HG02798 (cell line): ENCODE data around the gene GLI1.

Source experiments
- ATAC-seq: cut with Tn5 transposase; IDR thresholded peaks from one replicate; pipeline ENCODE4 v1.9.1; 2021; ENCODE audit warnings: mild to moderate bottlenecking; ENCODE audit not compliant: unreplicated experiment, poor library complexity

The GLI1 gene

GRCh38 chr12:57473886-57474285 is 14.3 kb downstream of the GLI1 start:
- ATAC-seq, result no peak

GRCh38 chr12:57474430-57474829 is 14.8 kb downstream of the GLI1 start:
- no peak for ATAC-seq

GRCh38 chr12:57474862-57475261 is 15.3 kb downstream of the GLI1 start:
- no peak for ATAC-seq

GRCh38 chr12:57475271-57476161 is 15.9 kb downstream of the GLI1 start:
- ATAC-seq, result no peak

GRCh38 chr12:57476162-57476992 is 16.8 kb downstream of the GLI1 start:
- ATAC-seq, result no peak

- ATAC-seq, result no peak
These were observed 17.6 kb downstream of the GLI1 start for GRCh38 chr12:57476993-57477709.

- peak; percentile 53 for ATAC-seq
These were observed 18.4 kb downstream of the GLI1 start for GRCh38 chr12:57477710-57478681.

GRCh38 chr12:57479043-57479375 is 19.4 kb downstream of the GLI1 start:
- no peak for ATAC-seq

- ATAC-seq, result no peak
These were observed 20.0 kb downstream of the GLI1 start, which contains the start of gene ARHGAP9 for GRCh38 chr12:57479376-57480115. Gene ARHGAP9 (minus strand): TSS chr12:57479866. CDS start chr12:57479406, 460 bp downstream.

- no peak for ATAC-seq
These were observed 22.1 kb downstream of the GLI1 start for GRCh38 chr12:57481671-57482070.

GRCh38 chr12:57483466-57483865 is 23.9 kb downstream of the GLI1 start:
- no peak for ATAC-seq

- ATAC-seq, result no peak
These were observed 26.1 kb downstream of the GLI1 start for GRCh38 chr12:57485695-57486094.

- ATAC-seq, result no peak
These were observed 27.5 kb downstream of the GLI1 start for GRCh38 chr12:57487055-57487596.

GRCh38 chr12:57487597-57488401 is 28.2 kb downstream of the GLI1 start, which contains the start of gene MARS1:
Gene MARS1 (plus strand): TSS chr12:57488068. CDS start chr12:57488091, 23 bp downstream.
- peak; percentile 99 for ATAC-seq

- ATAC-seq, result no peak
These were observed 29.0 kb downstream of the GLI1 start for GRCh38 chr12:57488402-57489156.

- ATAC-seq, result no peak
These were observed 29.6 kb downstream of the GLI1 start for GRCh38 chr12:57489157-57489641.

GRCh38 chr12:57490126-57490525 is 30.5 kb downstream of the GLI1 start:
- no peak for ATAC-seq
